Right kidney (tissue), 1 donor: ENCODE data around the gene DTL.
A peak's percentile ranks its signal among the peaks of the same experiment; 100 is the strongest.

Source experiments
- DNase-seq: peaks from one replicate; pipeline ENCODE4 v3.0.0-alpha.2; 2016

The DTL gene

DNA sequence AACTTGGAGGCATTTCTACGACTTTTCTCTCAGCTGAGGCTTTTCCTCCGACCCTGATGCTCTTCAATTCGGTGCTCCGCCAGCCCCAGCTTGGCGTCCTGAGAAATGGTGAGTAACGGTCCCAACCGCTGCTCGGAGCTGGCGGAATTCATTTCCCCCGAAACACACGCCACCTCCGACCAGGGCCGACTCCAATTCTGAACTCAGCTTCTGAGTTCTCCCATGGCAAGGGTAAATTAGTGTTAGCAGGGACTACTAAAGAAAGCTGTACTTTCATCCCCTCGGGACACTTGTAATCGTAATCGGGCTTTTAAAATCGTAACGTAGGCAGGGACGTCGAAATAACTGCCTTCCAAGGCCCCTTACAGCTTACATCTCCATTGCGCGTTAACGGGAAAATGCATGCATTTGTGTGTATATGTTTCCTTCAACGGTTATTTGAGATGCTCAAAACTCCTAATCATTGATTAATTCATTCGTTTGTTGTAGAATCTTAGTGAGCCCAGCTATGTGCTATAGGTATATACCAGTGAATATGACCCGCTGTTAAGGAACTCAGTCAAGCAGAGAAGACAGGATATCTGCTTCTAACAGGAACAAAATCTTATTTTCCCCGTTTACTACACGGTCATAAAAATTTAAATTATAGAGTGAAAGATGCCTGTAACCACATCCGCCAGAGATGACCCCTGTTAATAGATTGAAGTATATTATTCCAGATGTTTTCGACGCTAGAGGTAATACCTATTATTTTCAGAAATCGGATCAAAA lies 472 bp downstream of the DTL start:
- DNase-seq: no peak

DNA sequence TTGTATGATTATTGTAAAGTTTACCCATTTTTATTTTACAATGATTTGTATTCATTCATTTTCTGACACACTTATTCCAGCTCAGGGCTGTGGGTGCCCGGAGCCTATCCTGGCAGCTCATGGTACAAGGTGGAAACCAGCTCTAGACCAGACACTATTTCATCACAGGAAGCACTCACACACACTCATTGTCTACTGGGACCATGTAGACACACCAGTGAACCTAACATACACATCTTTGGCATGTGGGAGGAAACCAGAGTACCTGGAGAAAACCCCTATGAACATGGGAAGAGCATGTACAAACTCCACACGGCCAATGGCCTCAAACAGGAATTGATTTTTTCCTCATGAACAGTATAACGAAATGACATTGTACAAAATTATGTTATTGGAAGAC lies 2.4 kb downstream of the DTL start:
- DNase-seq: no peak

DNA sequence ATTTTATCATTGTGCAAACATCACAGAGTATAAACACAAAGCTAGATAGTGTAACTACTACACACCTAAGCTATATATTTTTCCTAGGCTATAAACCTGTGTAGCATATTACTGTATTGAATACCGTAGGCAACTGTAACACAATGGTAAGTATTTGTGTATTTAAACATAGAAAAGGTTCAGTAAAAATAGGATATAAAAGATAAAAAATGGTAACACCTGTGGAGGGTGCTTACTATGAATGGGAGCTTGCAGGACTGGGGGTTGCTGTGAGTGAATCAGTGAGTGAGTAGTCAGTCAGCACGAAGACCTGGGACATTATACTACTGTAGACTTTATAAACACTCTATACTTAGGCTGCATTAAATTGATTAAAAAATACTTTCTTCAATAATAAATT lies 4.1 kb downstream of the DTL start:
- DNase-seq: no peak

DNA sequence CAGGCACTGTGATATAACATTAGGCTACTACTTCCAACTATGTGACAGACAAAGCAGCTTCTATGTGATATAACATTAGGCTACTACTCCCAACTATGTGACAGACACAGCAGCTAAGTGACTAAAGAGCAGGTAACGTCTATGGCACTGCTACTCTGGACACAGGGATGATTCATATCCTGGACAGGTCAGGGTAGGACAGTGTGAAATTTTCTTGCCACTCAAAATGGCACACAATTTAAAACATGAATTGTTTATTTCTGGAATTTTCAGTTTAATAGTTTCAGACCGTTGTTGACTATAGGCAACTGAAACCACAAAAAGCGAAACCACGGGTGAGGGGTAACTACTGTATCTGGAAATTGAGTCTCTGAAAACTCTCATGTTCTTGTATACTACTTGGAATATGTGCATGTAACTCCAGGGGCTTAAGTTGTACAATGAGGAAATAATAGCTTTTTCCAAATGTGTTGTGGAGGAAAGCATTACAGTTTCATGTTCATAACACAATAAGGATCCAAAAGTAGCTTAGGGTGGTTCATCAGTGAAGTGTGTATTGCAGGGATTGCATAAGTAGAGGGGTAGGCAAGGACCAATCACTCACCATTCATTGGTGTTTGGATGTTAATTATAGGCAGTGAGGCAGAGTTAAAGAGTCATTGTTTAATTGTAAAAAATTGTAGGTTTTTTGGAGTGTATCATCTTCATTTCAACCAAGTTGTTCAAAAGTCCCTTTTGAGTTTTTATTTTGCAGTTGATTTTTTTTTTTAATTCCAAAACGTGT lies 5.3 kb downstream of the DTL start:
- DNase-seq: no peak

DNA sequence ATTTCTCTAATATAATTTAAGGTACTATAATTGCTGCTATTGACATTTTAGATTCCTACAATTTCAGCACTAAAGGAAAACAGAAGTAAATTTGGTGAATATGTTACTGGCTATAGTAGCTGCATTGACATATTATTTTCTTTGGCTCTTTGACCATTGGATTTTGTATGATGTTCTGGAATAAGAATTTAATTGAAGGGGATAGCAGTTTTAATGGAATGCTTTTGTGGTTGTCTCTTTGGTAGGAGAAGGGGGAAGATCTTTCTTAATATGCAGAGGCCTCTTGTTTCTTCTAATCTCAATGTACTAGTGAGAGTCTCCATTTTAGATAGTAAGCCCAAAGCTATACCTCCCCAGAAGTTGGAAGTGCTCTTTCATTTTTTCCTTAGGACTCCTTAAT lies 6.9 kb downstream of the DTL start:
- DNase-seq: no peak

DNA sequence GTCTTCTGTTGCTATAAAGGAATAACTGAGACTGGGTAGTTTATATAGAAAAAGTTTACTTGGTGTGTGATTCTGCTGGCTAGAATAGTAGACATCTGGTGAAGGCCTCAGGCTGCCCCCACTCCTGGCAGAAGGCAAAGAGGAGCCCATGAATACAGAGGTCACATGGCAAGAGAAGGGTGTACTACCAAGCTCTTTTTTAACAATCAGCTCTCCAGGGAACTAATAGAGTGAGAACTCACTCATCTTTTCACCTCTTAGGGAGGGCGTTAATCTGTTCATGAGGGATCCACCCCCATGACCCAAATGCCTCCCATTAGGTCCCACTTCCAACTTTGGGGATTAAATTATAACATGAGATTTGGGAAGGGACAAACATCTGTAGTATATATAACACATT lies 9.3 kb downstream of the DTL start:
- no peak for DNase-seq

DNA sequence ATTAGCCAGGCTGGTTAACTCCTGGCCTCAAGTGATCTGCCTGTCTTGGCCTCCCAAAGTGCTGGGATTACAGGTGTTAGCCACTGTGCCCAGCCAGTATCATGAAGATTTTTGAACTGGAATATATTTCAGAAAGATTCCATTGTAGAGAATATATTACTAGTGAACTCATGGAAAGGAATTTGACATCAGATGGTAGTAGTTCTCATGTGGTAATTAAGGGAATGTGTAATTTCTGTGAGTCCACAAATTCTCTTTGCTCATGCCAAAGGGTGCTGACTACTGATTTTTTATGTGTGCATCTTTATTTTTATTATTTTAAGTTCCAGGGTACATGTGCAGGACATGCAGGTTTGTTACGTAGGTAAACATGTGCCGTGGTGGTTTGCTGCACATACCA lies 10.4 kb downstream of the DTL start:
- DNase-seq: no peak

DNA sequence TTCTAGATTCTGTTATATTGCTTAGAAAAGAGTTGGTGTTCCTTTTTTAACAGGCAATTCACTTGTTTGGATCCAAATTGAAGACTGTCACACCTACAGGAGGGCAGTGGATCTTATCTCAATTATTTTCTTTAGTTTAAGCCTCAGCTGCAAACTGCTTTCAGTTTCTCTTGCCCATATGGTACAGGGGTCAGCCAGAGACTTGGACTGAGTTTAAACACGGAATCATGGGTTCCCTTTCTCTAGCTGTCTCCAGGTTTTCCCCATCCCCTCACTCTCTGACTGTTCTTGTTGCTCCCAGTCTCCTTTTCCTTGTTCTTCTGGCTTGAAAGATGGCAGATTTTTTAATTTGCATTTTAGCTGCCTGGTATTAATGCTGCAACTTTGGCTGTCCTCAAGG lies 18.4 kb downstream of the DTL start:
- no peak for DNase-seq

DNA sequence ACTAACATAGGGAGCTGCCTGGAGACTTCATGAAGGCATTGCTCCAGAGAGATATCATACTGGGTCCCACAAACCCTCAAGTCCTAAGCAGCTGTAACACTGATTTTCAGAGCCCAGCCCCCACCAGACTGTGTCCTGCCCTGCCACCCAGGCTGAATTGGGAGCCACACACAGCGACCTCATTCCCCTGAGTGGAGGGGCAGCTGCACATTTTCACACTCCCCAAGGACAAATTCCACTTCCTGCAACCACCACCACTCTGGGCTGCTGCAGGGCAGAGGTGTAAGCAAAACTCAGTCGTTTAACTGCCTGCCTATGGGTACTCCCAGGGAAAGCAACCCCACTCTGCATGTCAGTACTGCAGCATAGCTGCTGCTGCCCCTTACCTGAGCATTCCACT lies 19.8 kb downstream of the DTL start:
- DNase-seq: no peak

DNA sequence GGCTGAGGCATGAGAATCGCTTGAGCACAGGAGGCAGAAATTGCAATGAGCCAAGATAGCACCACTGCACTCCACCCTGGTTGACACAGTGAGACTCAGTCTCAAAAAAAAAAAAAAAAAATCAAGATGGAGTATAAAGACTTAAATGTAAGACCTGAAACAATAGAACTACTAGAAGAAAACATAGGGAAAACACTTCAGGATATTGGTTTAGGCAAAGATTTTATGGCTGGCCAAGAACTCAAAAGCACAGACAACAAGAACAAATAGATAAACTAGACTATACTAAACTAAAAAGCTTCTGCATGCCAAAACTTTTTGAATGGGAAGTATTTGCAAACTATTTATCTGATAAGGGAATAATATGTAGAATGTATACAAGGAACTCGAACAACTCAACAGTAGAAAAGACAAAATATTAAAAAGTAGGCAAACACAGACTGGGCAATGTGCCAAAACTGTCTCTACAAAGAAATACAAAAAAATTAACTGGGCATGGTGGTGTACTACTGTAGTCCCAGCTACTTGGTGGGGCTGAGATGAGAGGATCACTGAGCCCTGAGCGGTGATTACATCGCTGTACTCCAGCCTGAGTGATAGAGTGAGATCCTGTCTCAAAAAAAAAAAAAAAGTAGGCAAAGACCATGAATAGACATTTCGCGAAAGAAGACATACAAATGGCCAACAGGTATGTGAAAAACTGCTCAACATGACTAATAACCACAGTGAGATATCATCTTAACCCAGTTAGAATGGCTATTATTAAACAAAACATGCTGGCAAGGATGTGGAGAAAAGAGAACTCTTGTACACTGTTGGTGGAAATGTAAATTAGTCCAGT lies 25.3 kb downstream of the DTL start:
- DNase-seq: no peak

DNA sequence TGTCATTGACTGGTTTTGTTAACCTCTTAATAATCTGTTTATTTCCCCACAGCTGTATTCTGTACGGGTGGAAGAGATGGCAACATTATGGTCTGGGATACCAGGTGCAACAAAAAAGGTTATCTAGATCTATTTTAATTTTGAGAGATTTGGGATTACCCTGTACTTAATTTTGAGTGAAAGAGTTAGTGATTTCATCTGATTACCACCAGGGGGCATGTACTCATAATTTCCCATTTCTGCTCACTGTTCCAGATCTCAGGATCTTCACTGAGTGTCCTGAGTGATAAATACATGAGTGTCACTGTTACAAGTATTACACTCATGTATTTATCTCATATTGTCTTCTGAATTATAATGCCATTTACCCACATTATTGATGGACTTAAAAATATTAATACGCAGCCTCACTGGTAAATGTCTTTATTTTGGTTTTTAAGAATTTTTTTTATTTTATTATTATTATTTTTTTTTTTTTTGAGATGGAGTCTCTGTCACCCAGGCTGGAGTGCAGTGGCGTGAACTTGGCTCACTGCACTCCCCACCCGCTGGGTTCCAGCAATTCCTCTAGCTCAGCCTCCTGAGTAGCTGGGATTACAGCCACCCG lies 27.4 kb downstream of the DTL start:
- peak; percentile 2 for DNase-seq

DNA sequence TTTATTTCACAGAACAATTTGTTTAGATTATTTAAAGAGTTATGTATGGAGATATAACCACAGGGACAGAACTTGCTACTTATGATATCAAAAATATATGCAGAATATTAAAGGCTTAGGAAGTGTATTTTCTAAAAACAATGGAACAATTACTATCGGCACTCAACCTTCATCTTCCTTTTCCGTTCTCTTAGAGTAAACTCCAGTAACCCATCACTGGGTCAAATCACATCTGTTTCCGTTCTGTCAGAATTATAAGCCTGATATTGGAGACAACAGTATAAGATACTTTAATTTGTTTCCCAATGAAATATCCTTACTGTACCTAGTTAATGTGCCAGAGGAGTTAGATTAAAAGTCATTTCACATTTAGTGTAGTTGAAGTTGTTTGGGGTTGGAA lies 32.2 kb downstream of the DTL start:
- no peak for DNase-seq

DNA sequence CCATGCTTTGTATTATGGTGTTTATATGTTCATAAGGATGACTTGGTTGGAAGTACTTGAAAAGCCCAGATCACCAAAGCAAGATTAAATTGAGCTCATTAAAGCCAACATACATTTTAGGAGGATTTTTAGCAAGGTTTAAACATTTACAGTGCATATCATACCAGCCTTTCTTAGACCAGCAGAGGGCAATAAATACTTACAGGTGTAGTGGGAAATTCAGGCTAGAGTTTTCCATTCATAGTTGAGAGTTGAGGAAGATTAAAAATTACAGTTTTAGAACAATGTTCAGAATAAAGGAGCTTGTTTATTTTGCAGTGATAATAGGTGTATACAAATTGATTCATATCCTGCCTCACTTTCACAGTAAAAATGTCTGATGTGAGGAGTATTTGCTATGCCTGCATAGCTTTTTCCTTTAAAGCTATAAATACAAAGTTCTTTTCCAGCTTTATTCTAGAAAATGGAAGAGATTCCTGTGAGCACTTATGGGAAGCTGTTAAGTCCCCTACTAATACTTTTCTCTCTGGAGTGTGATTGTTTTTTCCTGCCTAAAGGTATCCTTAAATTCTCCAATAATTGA lies 35.3 kb downstream of the DTL start:
- peak; percentile 12 for DNase-seq

DNA sequence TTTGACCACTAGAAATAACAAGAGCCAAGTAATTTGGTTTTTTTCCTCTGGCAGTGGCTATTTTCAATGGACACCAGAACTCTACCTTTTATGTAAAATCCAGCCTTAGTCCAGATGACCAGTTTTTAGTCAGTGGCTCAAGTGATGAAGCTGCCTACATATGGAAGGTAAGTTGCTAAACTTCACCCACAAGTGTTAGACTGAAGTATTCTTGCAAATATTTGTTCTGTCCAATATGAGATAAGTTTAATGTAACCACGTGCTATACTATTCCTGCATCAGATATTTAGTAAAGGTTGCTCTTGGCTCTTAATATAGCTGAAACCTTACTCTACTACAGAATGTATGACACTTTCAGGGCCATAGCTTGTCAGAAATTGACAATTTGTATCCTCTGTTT lies 36.5 kb downstream of the DTL start:
- DNase-seq: no peak

DNA sequence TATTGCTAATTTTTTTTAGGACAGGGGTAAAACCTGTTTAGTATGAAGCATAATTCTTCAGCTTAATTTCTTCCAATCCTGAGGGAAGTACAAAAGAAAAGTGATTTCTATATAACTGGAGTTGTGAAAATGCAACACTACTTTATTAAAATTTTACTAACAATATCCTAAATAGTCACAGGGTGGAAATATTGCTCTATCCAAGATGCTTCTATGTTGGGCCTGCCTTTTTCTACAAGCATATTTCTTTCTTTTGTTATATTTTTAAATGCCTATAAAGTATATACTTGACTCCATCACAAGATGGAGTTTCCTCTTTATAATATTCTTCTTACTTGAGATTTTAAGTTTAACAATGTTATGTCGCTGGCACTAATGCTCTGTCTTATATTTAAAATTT lies 37.9 kb downstream of the DTL start:
- DNase-seq: no peak

DNA sequence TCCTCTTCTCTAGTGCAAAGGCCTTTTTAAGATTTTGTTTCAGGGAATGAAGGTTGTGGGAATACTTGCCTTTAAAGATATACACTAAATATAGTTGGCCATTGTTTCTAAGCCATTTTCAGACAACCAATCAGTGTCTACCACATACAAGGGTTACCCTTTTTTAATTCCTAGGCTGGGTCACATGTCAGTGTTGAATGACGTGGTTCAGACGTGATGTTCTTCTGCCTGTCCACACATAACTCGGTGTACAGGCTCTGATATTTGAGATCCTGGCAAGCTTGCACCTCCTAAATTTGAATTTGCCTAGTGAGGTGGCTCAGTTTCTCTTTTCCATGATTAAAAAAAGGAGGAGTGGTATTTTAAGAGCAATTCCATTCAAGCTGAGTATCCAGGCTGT lies 38.8 kb downstream of the DTL start:
- no peak for DNase-seq

DNA sequence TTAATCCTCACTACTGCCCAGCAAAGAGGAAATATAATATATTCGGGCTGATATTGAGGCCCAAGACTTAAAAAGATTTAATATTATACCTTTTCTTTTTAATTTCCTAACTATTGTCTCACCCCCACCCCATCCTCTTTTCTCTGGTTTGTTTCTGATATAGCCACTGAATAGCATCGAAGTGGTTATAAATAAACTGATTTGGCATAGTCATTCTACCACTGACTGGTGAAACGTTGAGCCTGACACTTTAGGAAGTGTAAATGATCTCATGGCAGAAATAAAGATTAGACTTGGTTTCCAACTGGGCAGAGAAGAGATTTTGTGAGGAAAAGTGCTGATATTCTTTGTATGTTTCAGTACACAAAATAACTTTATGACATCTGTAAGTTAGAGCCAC lies 39.3 kb downstream of the DTL start:
- DNase-seq: no peak

DNA sequence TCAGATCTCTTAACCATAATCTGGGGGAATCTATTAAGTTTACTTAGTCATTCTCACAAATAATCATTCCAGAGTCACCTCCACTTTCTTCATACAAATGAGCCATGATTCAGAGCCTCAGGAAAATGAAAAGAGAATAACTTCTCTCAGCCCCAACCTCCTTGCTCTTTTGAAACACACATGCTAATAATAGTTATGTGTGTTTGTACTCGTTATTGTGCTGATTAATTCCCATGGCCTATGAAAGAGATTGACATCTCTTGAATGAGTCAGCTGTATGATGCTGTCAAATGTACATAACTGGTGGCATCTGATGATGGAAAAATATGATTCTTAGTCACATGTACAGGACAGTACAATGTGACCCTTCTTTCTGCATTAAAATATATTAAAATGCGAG lies 41.5 kb downstream of the DTL start:
- no peak for DNase-seq

DNA sequence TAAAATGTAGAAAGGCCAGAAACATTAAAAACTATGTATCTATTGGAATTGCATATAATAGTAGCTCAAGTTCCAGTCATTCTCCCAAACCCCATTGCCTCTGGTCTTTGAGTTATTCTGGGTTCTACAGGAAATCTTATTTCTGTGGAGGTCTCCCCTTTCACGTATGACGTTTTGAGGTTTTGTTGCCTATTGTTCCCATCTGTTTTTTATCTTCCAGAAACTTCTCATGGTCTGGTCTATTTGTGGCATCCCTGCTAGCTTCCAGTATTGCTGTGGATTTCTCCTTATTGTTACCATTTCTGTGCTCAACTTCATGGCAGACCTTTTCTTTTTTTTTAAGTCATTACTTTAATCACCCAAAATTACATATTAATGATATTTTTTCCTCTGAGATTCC lies 43.3 kb downstream of the DTL start:
- DNase-seq: no peak

DNA sequence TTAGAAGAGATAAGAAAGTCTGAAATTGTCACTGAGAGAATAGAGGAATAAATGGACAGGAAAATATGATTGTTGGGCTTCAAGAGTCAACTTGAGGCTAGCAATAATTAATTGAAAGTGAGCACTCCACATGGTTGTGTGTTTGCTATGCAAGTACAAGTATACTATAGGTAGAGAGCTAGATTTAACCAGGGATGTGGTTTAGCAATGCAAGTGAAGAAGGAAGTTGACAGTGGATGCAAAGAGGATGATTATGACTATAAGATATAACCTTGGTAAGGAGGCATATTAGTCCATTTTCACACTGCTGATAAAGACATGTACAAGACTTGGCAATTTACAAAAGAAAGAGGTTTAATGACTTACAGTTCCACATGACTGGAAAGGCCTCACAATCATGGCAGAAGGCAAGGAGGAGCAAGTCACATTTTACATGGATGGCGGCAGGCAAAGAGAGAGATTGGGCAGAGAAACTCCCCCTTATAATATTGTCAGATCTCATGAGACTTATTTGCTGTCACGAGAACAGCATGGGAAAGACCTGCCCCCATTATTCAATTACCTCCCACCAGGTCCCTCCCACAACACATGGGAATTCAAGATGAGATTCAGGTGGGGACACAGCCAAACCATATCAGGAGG lies 47.3 kb downstream of the DTL start:
- DNase-seq: no peak

DNA sequence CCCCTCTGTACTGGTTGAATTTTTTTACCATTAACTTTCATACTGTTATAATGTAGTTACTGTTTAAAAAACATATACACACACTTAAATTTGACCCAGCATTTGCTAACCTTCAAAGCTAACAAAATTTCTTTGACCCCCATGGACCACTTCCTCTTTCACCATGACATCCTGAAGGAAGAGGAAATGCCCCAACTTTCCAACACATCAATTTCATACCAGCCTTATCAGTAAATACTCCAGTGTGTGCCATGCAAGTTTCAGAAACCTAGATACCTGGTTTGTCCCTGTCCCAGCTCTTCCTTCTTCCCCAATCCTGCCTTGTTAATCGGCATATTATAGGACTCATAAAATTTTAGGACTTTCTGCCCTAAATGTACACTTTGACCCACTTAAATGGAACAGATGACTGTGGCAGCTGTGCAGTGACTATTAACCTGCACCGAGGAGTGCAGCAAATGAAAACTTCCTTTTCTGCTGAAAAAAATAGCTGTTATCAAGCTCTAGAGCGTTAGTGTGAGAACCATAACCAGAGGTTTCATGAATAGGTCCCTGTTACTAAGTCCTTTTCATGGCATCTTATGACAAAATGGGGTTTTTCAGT lies 54.1 kb downstream of the DTL start:
- no peak for DNase-seq
